Mesothelial cell of epicardium (in vitro differentiated cells): ENCODE measurements around the gene TRIOBP. TPM values are rescaled to one million over a fixed set of nuclear protein-coding genes. Genes with fewer than 3 reads are reported as not detected.
A peak's percentile ranks its signal among the peaks of the same experiment; 100 is the strongest.
"Not testable (repeated sequence)": the region's sequence is repeated elsewhere in the genome, so short reads cannot be mapped to it uniquely, and the experiment has no call there.

Source experiments
- DNase-seq, 2 experiments: peaks; one replicate each; pipeline ENCODE4 v3.0.0; 2021; ENCODE audit warnings: low spot score in 2 of 2; ENCODE audit not compliant: unreplicated experiment in 2 of 2
- H3K27ac Mint-ChIP-seq: 2 replicates; pipeline ENCODE4 v1.8.0; 2021; ENCODE audit warnings: mixed read lengths
- H3K27me3 Mint-ChIP-seq: 2 replicates; pipeline ENCODE4 v1.8.0; 2021; ENCODE audit warnings: low read depth, mixed read lengths
- H3K36me3 Mint-ChIP-seq: 2 replicates; pipeline ENCODE4 v1.8.0; 2021; ENCODE audit warnings: mixed read lengths
- H3K4me1 Mint-ChIP-seq: 2 replicates; pipeline ENCODE4 v1.8.0; 2021; ENCODE audit warnings: mixed read lengths
- H3K4me3 Mint-ChIP-seq: 2 replicates; pipeline ENCODE4 v1.8.0; 2021; ENCODE audit warnings: mild to moderate bottlenecking, moderate library complexity, mixed read lengths
- H3K9me3 Mint-ChIP-seq: 2 replicates; pipeline ENCODE4 v1.8.0; 2021; ENCODE audit warnings: mixed read lengths
- CTCF ChIP-seq: fragments of 200-600 bp; sonication (generic); IDR thresholded peaks from one replicate; pipeline ENCODE4 v1.5.0; 2021; ENCODE audit warnings: antibody characterized with exemption; ENCODE audit not compliant: unreplicated experiment
- total RNA-seq: library from RNA; stranded (reverse); gene quantifications from 3 replicates; pipeline ENCODE4 v1.2.1, GENCODE V29; 2021

The TRIOBP gene
- total RNA-seq, 1 donor from 2014 or later = 76.1 TPM

DNA sequence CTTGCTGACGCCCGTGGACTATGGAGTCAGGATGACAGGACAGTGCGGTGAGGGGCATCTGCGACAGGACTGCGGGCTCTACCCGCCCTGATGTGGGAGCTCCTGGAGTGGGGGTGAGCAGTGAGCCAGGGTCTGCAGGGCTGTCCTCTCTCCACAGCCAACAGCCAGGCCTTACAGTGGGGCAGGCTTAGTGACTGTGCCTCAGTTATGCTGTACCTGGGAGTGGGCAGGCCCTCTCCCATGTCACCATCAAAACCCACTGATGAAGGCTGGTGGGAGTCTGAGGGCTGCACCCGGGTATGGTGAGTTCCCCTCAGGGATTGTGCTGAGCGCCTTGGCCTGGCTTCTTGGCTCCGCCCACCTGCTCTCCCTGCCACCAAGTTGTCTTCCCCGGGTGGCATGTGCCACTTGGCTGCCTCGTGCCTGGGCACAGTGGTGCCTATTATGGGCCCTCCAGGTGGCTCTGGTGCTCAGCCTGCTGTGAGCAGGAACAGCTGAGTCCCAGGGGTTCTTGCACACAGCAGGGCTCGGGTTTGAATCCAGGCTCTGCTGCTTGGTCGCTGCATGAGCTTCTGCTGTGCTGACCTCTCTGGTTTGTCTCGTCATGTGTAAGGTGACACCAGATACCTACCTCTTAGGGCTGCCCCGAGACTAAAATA, 4.1 kb upstream of the TRIOBP start:
- TF ChIP-seq CTCF = no peak
- Mint-ChIP-seq H3K4me1 (peaks cover 14% of the 10 kb centered on the region), H3K36me3 (peaks cover 24% of the 10 kb centered on the region)

DNA sequence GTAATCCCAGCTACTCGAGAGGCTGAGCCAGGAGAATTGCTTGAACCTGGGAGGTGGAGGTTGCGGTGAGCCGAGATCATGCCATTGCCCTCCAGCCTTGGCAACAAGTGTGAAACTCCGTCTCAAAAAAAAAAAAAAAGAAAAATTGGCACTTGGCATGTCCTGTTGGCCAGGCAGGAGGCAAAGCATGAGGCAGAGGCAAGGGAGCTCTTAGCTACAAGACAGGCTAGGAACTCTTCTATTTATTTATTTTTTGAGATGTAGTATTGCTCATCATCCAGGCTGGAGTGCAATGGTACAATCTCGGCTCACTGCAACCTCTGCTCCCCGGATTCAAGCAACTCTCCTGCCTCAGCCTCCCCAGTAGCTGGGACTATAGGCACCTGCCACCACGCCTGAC, 2.7 kb upstream of the TRIOBP start:
- Mint-ChIP-seq H3K4me1 (peaks cover 14% of the 10 kb centered on the region), H3K36me3 (peaks cover 16% of the 10 kb centered on the region)
- not testable (repeated sequence) for H3K9me3 Mint-ChIP-seq, H3K27me3 Mint-ChIP-seq, H3K27ac Mint-ChIP-seq, DNase-seq, H3K4me3 Mint-ChIP-seq

More for the DNA sequence above, 4.1 kb upstream of the TRIOBP start:
- H3K27me3 Mint-ChIP-seq = no peaks in the 10 kb centered on the region
- H3K27ac Mint-ChIP-seq = no peak overlapping the region
- DNase-seq = no peak
- no peak overlapping the region for H3K4me3 Mint-ChIP-seq
- no peaks in the 10 kb centered on the region for H3K9me3 Mint-ChIP-seq

GRCh38 chr22:37696260-37696656, 590 bp upstream of the TRIOBP start:
- not testable (repeated sequence) for H3K9me3 Mint-ChIP-seq, H3K36me3 Mint-ChIP-seq, DNase-seq, H3K27me3 Mint-ChIP-seq
- H3K27ac Mint-ChIP-seq = peak overlapping the region; percentile 90
- peak overlapping the region; percentile 79 for H3K4me3 Mint-ChIP-seq
- H3K4me1 Mint-ChIP-seq = peaks cover 14% of the 10 kb centered on the region

DNA sequence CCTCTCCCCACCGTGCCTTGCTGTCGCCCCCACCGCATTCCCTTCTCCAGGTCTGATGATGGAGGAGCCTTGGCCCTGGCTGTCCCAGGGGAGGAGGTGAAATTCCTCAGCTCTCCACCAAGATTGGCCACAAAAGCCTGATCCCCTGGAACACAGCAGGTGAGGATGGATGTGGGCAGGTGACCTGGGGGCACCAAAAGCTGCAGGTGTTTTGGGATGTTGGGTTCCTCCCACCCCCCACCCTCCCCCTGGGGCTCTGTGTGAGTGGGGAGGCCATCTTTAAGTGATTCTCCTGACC, 639 bp downstream of the TRIOBP start:
- H3K4me1 Mint-ChIP-seq = peaks cover 14% of the 10 kb centered on the region
- no peak for TF ChIP-seq CTCF
- no peak for DNase-seq
- no peaks in the 10 kb centered on the region for H3K27me3 Mint-ChIP-seq
- H3K9me3 Mint-ChIP-seq = no peaks in the 10 kb centered on the region
- H3K4me3 Mint-ChIP-seq = peak overlapping the region; percentile 79
- no peak overlapping the region for H3K27ac Mint-ChIP-seq
- peaks cover 10% of the 10 kb centered on the region for H3K36me3 Mint-ChIP-seq

DNA sequence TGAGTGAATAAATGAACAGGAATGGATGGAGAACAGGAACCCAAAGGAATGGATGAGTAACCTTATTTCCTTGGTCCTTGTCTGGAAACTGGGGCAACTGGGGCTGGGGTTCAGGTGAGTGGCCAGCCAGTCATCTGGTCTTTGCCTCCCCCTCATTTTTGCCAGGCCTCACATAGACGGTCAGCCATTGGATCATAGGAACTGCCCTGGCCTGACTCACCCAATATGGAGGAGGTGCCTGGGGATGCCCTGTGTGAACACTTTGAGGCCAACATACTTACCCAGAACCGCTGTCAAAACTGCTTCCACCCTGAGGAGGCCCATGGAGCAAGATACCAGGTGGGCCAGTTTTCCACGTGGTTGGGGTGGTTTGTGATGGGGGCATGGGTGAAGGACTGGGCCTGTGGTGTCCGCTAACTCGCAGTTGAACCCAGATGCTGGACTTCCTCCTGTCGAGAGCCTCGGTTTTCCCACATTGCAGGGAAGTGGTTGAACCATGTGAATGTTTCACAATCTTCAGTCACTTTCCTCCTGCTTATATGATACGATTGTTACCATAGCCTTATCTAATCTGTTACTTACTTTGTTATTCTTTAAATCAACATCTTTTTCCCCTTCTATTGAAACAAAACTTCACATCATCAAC, 4.4 kb downstream of the TRIOBP start:
- no peaks in the 10 kb centered on the region for H3K27me3 Mint-ChIP-seq
- H3K36me3 Mint-ChIP-seq = peaks cover 9% of the 10 kb centered on the region
- TF ChIP-seq CTCF = no peak
- H3K27ac Mint-ChIP-seq = no peak overlapping the region
- H3K9me3 Mint-ChIP-seq = no peaks in the 10 kb centered on the region
- DNase-seq = no peak
- peaks cover 9% of the 10 kb centered on the region for H3K4me1 Mint-ChIP-seq
- no peak overlapping the region for H3K4me3 Mint-ChIP-seq

- Mint-ChIP-seq H3K27ac (no peak overlapping the region), H3K4me3 (no peak overlapping the region), H3K4me1 (no peaks in the 10 kb centered on the region), H3K36me3 (peaks cover 11% of the 10 kb centered on the region), H3K9me3 (no peaks in the 10 kb centered on the region), H3K27me3 (no peaks in the 10 kb centered on the region)
- DNase-seq = no peak
- no peak for TF ChIP-seq CTCF
Measured at GRCh38 chr22:37703906-37704305, 7.1 kb downstream of the TRIOBP start.
